Sigmoid colon (tissue), 7 donors: ENCODE measurements around the gene TRIP13. TPM values are rescaled to one million over a fixed set of nuclear protein-coding genes. Genes with fewer than 3 reads are reported as not detected.
A peak's percentile ranks its signal among the peaks of the same experiment; 100 is the strongest.
"Not testable (repeated sequence)": the region's sequence is repeated elsewhere in the genome, so short reads cannot be mapped to it uniquely, and the experiment has no call there.

Experiments
- DNase-seq: peaks from one replicate; pipeline ENCODE4 v3.0.0-alpha.2; 2019
- H3K27ac ChIP-seq, 4 donors: fragments of 200-600 bp; sonication (generic); one replicate each; pipeline ENCODE4 v1.5.1; 2016 to 2019; ENCODE audit warnings: mild to moderate bottlenecking in 1 of 4
- H3K27me3 ChIP-seq, 3 donors: fragments of 200-600 bp; sonication (generic); one replicate each; pipeline ENCODE4 v1.5.1; 2019; ENCODE audit warnings: mild to moderate bottlenecking in 1 of 3
- H3K36me3 ChIP-seq, 4 donors: fragments of 200-600 bp; sonication (generic); one replicate each; pipeline ENCODE4 v1.5.1; 2016 to 2019
- H3K4me1 ChIP-seq, 4 donors: fragments of 200-600 bp; sonication (generic); one replicate each; pipeline ENCODE4 v1.5.1; 2017 to 2019
- H3K4me3 ChIP-seq, 4 donors: fragments of 200-600 bp; sonication (generic); one replicate each; pipeline ENCODE4 v1.5.1; 2017 to 2019; ENCODE audit warnings: mild to moderate bottlenecking in 2 of 4, moderate library complexity in 1 of 4
- H3K9me3 ChIP-seq, 4 donors: fragments of 200-600 bp in 3 of 4; sonication (generic) in 3 of 4; one replicate each; pipeline versions ENCODE4 v1.5.1 to v1.6.1; 2013 to 2019
- CTCF ChIP-seq, 4 experiments: fragments of 450-650 bp in 3 of 4; fragments of 200-600 bp in 1 of 4; IDR thresholded peaks; one replicate each; pipeline ENCODE4 v1.5.1; 2016 to 2019; ENCODE audit warnings: antibody characterized with exemption in 4 of 4, mild to moderate bottlenecking in 3 of 4, moderate library complexity in 2 of 4
- EP300 ChIP-seq, 4 donors: sonication (generic); formaldehyde crosslinking; IDR thresholded peaks; one replicate each; pipeline ENCODE4 v1.6.1; 2017; ENCODE audit warnings: antibody characterized with exemption in 4 of 4
- POLR2AphosphoS5 ChIP-seq, 4 donors: sonication (generic); formaldehyde crosslinking; IDR thresholded peaks; one replicate each; pipeline ENCODE4 v1.6.1; 2017; ENCODE audit warnings: antibody characterized with exemption in 4 of 4
- WGBS, 2 donors: extraction: QIAGEN DNeasy Blood & Tissue Kit; methylation state at CpG; one replicate each; pipeline ENCODE4 v1.1.7; 2013; 5-methylcytosine and 5-hydroxymethylcytosine counted together
- intact Hi-C: fragments of 100-400 bp; cut with DNase I; formaldehyde crosslinking; loops from one replicate; pipeline ENCODE4 v1.15.1; 2023
- polyA plus RNA-seq, 3 donors: library from polyadenylated mRNA; stranded (reverse); fragments of 200-250 nt; gene quantifications; one replicate each; pipeline ENCODE4 v1.2.3, GENCODE V29; 2013
- total RNA-seq, 4 donors: library from RNA; depleted of rRNA; stranded (reverse); fragments of >200 nt; gene quantifications; one replicate each; pipeline ENCODE4 v1.1.0, GENCODE V29; 2016
- donor health status: healthy with polysubstance abuse.
- donor health status: Bipolar disorder and iron deficiency.
- donor health status: healthy.

Gene TRIP13
- total RNA-seq: under 1 TPM in 3 of 4 donors, not detected in 1; 0.16 to 0.83 (median 0.54) TPM
- 1 to 10 TPM; 1.2 to 7.7 (median 3.9) TPM for polyA plus RNA-seq

GRCh38 chr5:892394-893136, at the start of gene TRIP13, which contains the start of gene BRD9:
Gene TRIP13, plus strand, starts transcription at chr5:892884. Its CDS starts 115 bp downstream, at chr5:892999.
Gene BRD9, minus strand, starts transcription at chr5:892801. Its CDS starts 144 bp downstream, at chr5:892657.
- H3K36me3 ChIP-seq: peaks cover 11 to 39% (median 22%) of the 10 kb centered on the region in 4 donors
- H3K27me3 ChIP-seq: no peaks in the 10 kb centered on the region
- no peaks in the 10 kb centered on the region for H3K9me3 ChIP-seq
- peak; percentile 88 for DNase-seq
- H3K27ac ChIP-seq: peak within 1 kb of the TSS; percentile 83 to 92 (median 88)
- peak in 3 of 4 donors; percentile 26 to 66 (median 64) for TF ChIP-seq POLR2AphosphoS5 (IDR thresholded peaks at IDR 0.05)
- TF ChIP-seq EP300 (IDR thresholded peaks at IDR 0.05): no peak
- TF ChIP-seq CTCF (IDR thresholded peaks at IDR 0.05): no peak
- peak within 1 kb of the TSS; percentile 76 to 96 (median 89) for H3K4me3 ChIP-seq
- intact Hi-C loops: loop anchor here (2.0 to 5.0 kb wide), 3 partner anchors 108 to 450 kb away; partner anchors contain the start of genes EXOC3 and ZDHHC11B
- H3K4me1 ChIP-seq: peaks cover 0 to 26% (median 21%) of the 10 kb centered on the region in 4 donors
- WGBS, 2 donors: 1% methylated on average over 91 of the region's 91 CpGs

- not testable (repeated sequence) for H3K4me3 ChIP-seq, H3K4me1 ChIP-seq, H3K27ac ChIP-seq, H3K36me3 ChIP-seq, H3K9me3 ChIP-seq, H3K27me3 ChIP-seq
- WGBS, 2 donors: 90 to 92% methylated on average over 18 to 21 of the region's 26 CpGs
- intact Hi-C loops: loop anchor here (5.0 kb wide), 1 partner anchor 86 kb away; no protein-coding TSS in a partner anchor
- DNase-seq: peak; percentile 50
These were observed 49.3 kb upstream of the TRIP13 start for GRCh38 chr5:843371-843770.

- H3K4me3 ChIP-seq, H3K27ac ChIP-seq, H3K36me3 ChIP-seq, H3K4me1 ChIP-seq, H3K9me3 ChIP-seq, H3K27me3 ChIP-seq: not testable (repeated sequence)
- intact Hi-C loops: loop anchor here (5.0 kb wide), 1 partner anchor 87 kb away; no protein-coding TSS in a partner anchor
- DNase-seq: peak; percentile 66
- 84 to 88% methylated on average over 22 of the region's 22 CpGs for WGBS, 2 donors
These were observed 48.8 kb upstream of the TRIP13 start for GRCh38 chr5:843926-844325.

- peak; percentile 63 for DNase-seq
- H3K9me3 ChIP-seq, H3K4me3 ChIP-seq, H3K27me3 ChIP-seq, H3K4me1 ChIP-seq, H3K27ac ChIP-seq, H3K36me3 ChIP-seq: not testable (repeated sequence)
- WGBS, 2 donors: 91 to 94% methylated on average over 14 of the region's 16 CpGs
- intact Hi-C loops: loop anchor here (5.0 kb wide), 1 partner anchor 87 kb away; no protein-coding TSS in a partner anchor
These were observed 48.3 kb upstream of the TRIP13 start for GRCh38 chr5:844426-844825.

- H3K4me3 ChIP-seq, H3K27ac ChIP-seq, H3K36me3 ChIP-seq, H3K9me3 ChIP-seq, H3K4me1 ChIP-seq, intact Hi-C loops: not testable (repeated sequence)
- peak; percentile 64 for DNase-seq
- 89 to 91% methylated on average over 14 to 17 of the region's 21 CpGs for WGBS, 2 donors
- H3K27me3 ChIP-seq: peaks cover 4 to 15% (median 10%) of the 10 kb centered on the region in 3 donors
These were observed 47.5 kb upstream of the TRIP13 start for GRCh38 chr5:845031-845675.

- DNase-seq, intact Hi-C loops, H3K9me3 ChIP-seq, H3K27ac ChIP-seq, H3K36me3 ChIP-seq, H3K4me3 ChIP-seq: not testable (repeated sequence)
- Histone ChIP-seq H3K4me1 (peaks cover 0 to 10% (median 6%) of the 10 kb centered on the region in 4 donors), H3K27me3 (peaks cover 4 to 23% (median 17%) of the 10 kb centered on the region in 3 donors)
- 85% methylated on average over 25 to 26 of the region's 35 CpGs for WGBS, 2 donors
These were observed 46.7 kb upstream of the TRIP13 start for GRCh38 chr5:845676-846601.

GRCh38 chr5:846602-847091, 46.0 kb upstream of the TRIP13 start:
- DNase-seq: peak; percentile 64
- H3K9me3 ChIP-seq, H3K4me3 ChIP-seq, intact Hi-C loops, H3K27ac ChIP-seq, H3K36me3 ChIP-seq: not testable (repeated sequence)
- WGBS, 2 donors: 77 to 84% methylated on average over 18 of the region's 18 CpGs
- peaks cover 4 to 29% (median 19%) of the 10 kb centered on the region in 3 donors for H3K27me3 ChIP-seq
- peaks cover 0 to 10% (median 6%) of the 10 kb centered on the region in 4 donors for H3K4me1 ChIP-seq

GRCh38 chr5:847212-847611, 45.5 kb upstream of the TRIP13 start:
- Histone ChIP-seq H3K27me3 (peaks cover 4 to 30% (median 19%) of the 10 kb centered on the region in 3 donors), H3K4me1 (peaks cover 0 to 10% (median 6%) of the 10 kb centered on the region in 4 donors)
- H3K4me3 ChIP-seq, intact Hi-C loops, H3K9me3 ChIP-seq, H3K36me3 ChIP-seq, H3K27ac ChIP-seq: not testable (repeated sequence)
- peak; percentile 55 for DNase-seq
- WGBS, 2 donors: 93 to 94% methylated on average over 9 to 10 of the region's 18 CpGs

GRCh38 chr5:847736-848135, 44.9 kb upstream of the TRIP13 start:
- WGBS, 2 donors: 95% methylated on average over 6 of the region's 7 CpGs
- H3K27ac ChIP-seq, intact Hi-C loops, H3K9me3 ChIP-seq, H3K4me3 ChIP-seq, H3K36me3 ChIP-seq: not testable (repeated sequence)
- Histone ChIP-seq H3K27me3 (peaks cover 4 to 35% (median 23%) of the 10 kb centered on the region in 3 donors), H3K4me1 (peaks cover 0 to 10% (median 6%) of the 10 kb centered on the region in 4 donors)
- peak; percentile 53 for DNase-seq
